ENCODE results near the gene SUV39H1. TPM values are rescaled to one million over a fixed set of nuclear protein-coding genes. Genes with fewer than 3 reads are reported as not detected.

The SUV39H1 gene
- total RNA-seq, 2 donors from 2014 or later: 29.4 to 34.8 TPM

DNA sequence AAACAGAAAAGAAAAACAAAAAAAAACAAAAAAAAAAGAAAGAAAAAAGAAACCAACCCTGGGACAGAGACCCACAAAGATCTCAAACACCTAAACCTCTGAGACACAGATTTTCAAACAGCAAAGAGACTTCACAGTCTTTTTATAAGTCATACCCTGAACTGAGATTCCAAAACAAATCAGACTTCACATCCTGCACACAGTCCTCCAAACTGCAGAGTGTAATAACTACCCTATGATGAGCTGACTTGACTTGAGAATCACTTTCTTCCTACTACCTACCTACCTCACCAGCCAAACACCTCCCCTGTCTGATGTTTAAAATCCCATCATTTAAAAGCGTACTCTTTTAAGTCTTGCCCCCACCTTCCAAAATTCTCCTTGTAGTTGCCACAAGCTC lies 39.8 kb downstream of the SUV39H1 start:
- peaks cover under 1% of the 10 kb centered on the region for H3K27me3 Mint-ChIP-seq (ENCODE audit: low read depth)
- peak overlapping the region; percentile 86 to 96 for H3K4me3 Mint-ChIP-seq
- no peak for DNase-seq
- peak; percentile 56 to 62 for ATAC-seq (replicated peaks in 1 of 2)
- H3K4me1 Mint-ChIP-seq (ENCODE audit: low read depth): peaks cover 22% of the 10 kb centered on the region
- peaks cover 0 to 2% of the 10 kb centered on the region in 2 donors for H3K36me3 Mint-ChIP-seq (ENCODE audit: insufficient read depth in 2 of 2)
- H3K9me3 Mint-ChIP-seq: no peaks in the 10 kb centered on the region
- peak overlapping the region; percentile 59 for H3K27ac Mint-ChIP-seq

DNA sequence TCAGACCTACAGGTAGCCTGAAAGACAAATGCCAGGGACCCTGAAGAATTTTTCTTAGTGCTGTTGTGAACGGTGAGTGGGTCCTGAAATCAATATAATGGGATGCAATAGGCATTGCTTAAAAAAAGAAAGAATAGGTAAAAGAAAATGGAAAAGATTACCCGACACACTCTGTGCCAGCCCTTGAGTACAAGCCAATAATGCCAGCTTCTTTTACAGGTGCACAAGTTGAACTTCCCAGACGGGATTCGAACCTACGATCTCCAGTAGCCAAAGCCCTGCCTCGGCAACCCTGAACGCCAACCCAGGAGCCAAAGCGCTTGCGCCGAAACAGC lies 40.3 kb downstream of the SUV39H1 start:
- H3K4me3 Mint-ChIP-seq: peak overlapping the region; percentile 86 to 96
- peaks cover 22% of the 10 kb centered on the region for H3K4me1 Mint-ChIP-seq (ENCODE audit: low read depth)
- peaks cover 5% of the 10 kb centered on the region for H3K27me3 Mint-ChIP-seq (ENCODE audit: low read depth)
- peak overlapping the region; percentile 59 for H3K27ac Mint-ChIP-seq
- no peak for DNase-seq
- ATAC-seq (replicated peaks in 1 of 2): no peak
- no peaks in the 10 kb centered on the region for H3K9me3 Mint-ChIP-seq
- H3K36me3 Mint-ChIP-seq (ENCODE audit: insufficient read depth in 2 of 2): peaks cover 0 to 2% of the 10 kb centered on the region in 2 donors

DNA sequence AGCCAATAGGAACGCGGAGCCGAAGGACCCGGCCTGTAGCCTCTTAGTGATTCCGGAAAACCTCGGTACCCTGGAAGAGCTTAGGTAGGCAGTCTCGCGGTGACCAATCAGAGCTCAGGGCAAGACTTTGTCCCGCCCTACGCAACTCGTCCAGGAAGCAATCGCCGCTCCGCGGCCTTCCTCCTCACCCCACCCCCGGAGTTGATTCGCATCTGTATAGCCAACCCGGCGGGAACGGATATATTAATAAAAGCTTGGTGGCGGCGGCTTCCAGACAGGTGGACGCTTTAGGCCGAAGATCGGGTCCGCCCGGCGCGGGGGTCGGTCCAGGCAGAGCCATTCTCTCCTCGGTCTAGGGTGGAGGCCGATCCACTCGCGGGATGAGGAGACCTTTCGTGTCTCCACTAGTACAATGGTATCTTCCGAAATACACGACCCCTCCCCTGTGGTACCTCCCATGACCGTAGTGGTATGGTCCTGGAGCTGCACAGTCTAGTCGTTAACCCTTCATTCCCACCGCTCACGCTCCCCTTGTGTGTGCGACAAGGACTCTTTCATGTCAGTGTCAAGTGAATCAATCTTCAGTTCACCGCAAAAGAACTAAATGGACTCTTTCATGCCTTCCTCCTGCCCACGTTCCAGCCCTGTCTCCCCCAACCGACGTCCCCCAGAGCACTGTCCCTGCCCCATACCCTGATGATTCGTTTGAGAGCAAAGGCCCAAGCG lies 40.8 kb downstream of the SUV39H1 start:
- DNase-seq: peak; percentile 84 to 91
- H3K27me3 Mint-ChIP-seq (ENCODE audit: low read depth): peaks cover 5% of the 10 kb centered on the region
- H3K9me3 Mint-ChIP-seq: no peaks in the 10 kb centered on the region
- peak; percentile 95 to 96 for ATAC-seq (replicated peaks in 1 of 2)
- H3K4me3 Mint-ChIP-seq: peak overlapping the region; percentile 86 to 96
- H3K36me3 Mint-ChIP-seq (ENCODE audit: insufficient read depth in 2 of 2): peaks cover 0 to 2% of the 10 kb centered on the region in 2 donors
- H3K4me1 Mint-ChIP-seq (ENCODE audit: low read depth): peaks cover 22% of the 10 kb centered on the region
- H3K27ac Mint-ChIP-seq: peak overlapping the region; percentile 83

DNA sequence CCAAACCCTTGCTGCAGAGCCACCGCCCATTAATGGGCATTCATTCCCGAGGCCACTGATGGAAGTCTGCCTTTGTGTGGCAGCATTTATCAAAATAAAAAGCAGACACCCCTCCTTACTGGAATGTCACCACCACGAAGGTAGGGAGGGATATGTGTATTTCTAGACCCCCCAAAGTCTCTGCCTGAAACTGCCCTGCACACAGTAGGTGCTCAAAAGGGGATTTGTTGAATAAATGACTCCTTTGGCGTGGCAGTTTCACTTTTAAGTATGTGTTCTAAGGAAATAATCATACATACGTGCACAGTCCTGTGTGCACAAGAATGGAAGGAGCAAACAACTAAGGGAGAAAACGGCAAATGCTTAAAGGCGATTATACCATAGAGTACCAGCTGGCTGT lies 41.4 kb downstream of the SUV39H1 start:
- Mint-ChIP-seq H3K36me3 (ENCODE audit: insufficient read depth in 2 of 2) (peaks cover 0 to 2% of the 10 kb centered on the region in 2 donors), H3K27ac (peak overlapping the region; percentile 83), H3K4me3 (peak overlapping the region; percentile 86 to 96), H3K9me3 (no peaks in the 10 kb centered on the region), H3K4me1 (ENCODE audit: low read depth) (peaks cover 22% of the 10 kb centered on the region), H3K27me3 (ENCODE audit: low read depth) (peaks cover 5% of the 10 kb centered on the region)
- no peak for DNase-seq
- no peak for ATAC-seq (replicated peaks in 1 of 2)

DNA sequence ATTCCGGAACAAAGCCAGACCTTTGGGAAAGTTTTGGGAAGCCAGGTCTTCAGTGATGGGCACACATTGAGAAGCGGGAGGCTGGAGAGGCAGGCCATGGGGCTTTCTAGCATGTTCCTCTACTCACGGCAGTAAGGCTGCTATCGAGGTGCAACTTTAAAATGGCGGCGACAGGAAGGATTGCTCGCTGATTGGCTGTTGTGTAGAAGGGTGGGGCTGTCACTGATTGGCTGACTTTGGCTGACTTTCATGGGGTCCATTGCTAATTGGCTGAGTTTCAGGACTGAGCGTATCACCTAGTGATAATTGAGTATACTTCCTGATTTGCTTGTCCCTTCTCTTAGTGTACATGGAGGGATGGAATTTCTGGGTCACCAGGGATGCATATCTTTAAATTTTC lies 45.3 kb downstream of the SUV39H1 start:
- Mint-ChIP-seq H3K4me3 (no peak overlapping the region), H3K27ac (no peak overlapping the region), H3K9me3 (no peaks in the 10 kb centered on the region), H3K27me3 (ENCODE audit: low read depth) (peaks cover 10% of the 10 kb centered on the region), H3K36me3 (ENCODE audit: insufficient read depth in 2 of 2) (peaks cover 0 to 2% of the 10 kb centered on the region in 2 donors), H3K4me1 (ENCODE audit: low read depth) (peaks cover 10% of the 10 kb centered on the region)
- no peak for DNase-seq
- ATAC-seq (replicated peaks in 1 of 2): no peak

DNA sequence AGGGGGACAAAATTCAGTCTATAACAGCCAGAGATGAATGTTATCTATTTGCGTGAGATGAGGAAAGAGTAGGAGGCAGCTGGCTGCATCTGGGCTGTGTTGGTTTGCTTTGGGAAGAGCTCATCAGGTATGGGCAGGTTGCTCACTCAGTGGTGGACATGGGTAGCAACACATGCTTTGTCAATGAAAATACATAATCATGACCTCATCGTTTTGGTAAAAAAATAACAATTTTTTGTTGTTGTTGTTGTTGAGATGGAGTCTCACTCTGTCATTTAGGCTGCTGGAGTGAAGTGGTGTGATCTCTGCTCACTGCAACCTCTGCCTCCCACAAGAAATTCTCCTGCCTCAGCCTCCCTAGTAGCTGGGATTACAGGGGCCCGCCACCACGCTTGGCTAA lies 48.7 kb downstream of the SUV39H1 start:
- H3K9me3 Mint-ChIP-seq: no peaks in the 10 kb centered on the region
- no peaks in the 10 kb centered on the region for H3K36me3 Mint-ChIP-seq (ENCODE audit: insufficient read depth in 2 of 2)
- no peak for DNase-seq
- H3K4me1 Mint-ChIP-seq (ENCODE audit: low read depth): no peaks in the 10 kb centered on the region
- no peak for ATAC-seq (replicated peaks in 1 of 2)
- H3K27ac Mint-ChIP-seq: no peak overlapping the region
- H3K27me3 Mint-ChIP-seq (ENCODE audit: low read depth): peaks cover 18% of the 10 kb centered on the region
- H3K4me3 Mint-ChIP-seq: no peak overlapping the region

DNA sequence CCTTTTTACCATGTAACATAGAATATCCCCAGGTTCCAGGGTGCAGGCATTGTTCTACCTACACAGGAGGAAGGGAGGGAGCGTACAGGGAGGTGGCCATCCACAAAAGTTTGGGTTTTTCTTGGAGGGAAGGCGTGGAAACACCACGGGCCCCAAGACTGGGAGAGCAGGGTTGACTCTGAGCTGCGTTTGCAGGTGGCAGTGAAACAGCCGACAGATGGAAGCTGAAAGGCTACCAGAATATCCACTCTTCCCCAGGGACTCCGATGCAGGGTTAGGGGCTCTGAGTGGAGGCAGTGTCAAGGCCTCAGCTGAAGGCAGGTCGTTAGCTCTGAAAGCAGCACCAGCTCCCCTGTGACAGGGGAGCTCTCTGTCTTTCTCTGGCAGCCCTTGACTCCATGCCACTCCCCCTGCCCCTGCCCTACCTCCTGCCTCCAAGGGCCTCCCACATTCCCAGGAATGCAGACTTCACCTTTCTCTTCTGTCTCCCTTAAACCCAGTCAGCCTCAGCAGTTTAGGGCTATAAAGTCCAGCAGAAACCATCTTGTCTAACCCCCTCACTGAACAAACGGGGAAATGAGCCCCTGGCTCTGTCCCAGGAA lies 51.0 kb downstream of the SUV39H1 start:
- no peaks in the 10 kb centered on the region for H3K36me3 Mint-ChIP-seq (ENCODE audit: insufficient read depth in 2 of 2)
- peaks cover 13% of the 10 kb centered on the region for H3K4me1 Mint-ChIP-seq (ENCODE audit: low read depth)
- no peak for ATAC-seq (replicated peaks in 1 of 2)
- no peak overlapping the region for H3K27ac Mint-ChIP-seq
- H3K9me3 Mint-ChIP-seq: no peaks in the 10 kb centered on the region
- no peak for DNase-seq
- H3K4me3 Mint-ChIP-seq: no peak overlapping the region
- H3K27me3 Mint-ChIP-seq (ENCODE audit: low read depth): peaks cover 13% of the 10 kb centered on the region

DNA sequence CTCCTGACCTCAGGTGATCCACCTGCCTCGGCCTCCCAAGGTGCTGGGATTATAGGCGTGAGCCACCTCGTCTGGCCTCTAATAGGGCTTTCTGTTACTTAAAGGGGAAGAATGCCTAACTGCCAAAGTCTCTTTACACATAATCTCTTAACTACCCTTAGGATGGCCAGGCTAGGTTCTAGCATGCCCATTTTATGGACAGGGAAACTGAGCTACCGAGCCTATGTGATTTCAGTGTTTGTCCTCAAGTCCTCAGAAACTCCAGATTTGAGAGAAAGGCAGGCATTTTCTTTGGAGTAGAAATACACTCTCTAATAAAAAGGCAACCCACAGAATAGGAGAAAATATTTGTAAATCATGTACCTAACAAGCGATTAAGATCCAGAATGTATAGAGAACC lies 52.6 kb downstream of the SUV39H1 start:
- no peak for DNase-seq
- Mint-ChIP-seq H3K27ac (no peak overlapping the region), H3K4me1 (ENCODE audit: low read depth) (peaks cover 13% of the 10 kb centered on the region), H3K9me3 (no peaks in the 10 kb centered on the region), H3K27me3 (ENCODE audit: low read depth) (peaks cover 13% of the 10 kb centered on the region), H3K4me3 (no peak overlapping the region), H3K36me3 (ENCODE audit: insufficient read depth in 2 of 2) (no peaks in the 10 kb centered on the region)
- ATAC-seq (replicated peaks in 1 of 2): no peak

DNA sequence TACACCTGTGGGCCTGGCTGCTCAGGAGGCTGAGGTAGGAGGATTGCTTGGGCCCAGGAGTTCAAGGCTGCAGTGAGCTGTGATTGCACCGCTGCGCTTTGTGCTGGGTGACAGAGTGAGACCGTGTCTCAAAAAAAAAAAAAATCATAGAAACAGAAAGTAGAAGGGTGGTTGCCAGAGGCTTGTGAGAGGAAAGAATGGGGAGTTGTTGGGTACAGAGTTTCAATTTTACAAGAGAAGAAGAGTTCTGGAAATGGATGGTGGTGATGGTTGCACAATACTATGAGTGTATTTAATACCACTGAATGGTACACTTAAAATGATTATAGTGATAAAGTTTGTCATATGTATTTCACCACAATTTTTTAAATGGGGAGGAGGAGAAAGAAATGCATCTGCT lies 54.8 kb downstream of the SUV39H1 start:
- Mint-ChIP-seq H3K9me3 (no peaks in the 10 kb centered on the region), H3K4me3 (peak overlapping the region in 1 of 2 donors; percentile 65), H3K27ac (peak overlapping the region; percentile 58), H3K27me3 (ENCODE audit: low read depth) (peaks cover 16% of the 10 kb centered on the region), H3K36me3 (ENCODE audit: insufficient read depth in 2 of 2) (no peaks in the 10 kb centered on the region), H3K4me1 (ENCODE audit: low read depth) (peaks cover 13% of the 10 kb centered on the region)
- DNase-seq (peak in 1 of 2 donors; percentile 19), ATAC-seq (replicated peaks in 1 of 2) (peak; percentile 92)

DNA sequence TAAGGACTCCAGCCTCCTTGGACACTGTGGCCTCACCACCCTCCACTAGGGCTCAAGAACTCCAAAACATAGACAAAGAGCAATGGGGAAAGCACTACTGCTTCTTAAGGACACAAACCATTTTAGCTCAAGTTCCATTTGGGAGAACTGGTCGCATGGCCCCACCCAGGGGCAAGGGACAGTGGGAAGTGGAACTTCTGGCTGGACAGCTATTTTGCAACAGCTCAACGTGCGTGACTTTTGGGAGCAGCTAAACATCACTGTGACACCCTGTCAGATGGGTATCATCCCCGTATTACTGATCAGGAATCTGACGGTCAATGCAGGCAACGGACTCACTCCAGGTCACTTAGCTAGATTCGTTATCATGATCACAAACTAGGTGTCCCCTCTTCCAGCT lies 56.0 kb downstream of the SUV39H1 start:
- no peak overlapping the region for H3K27ac Mint-ChIP-seq
- H3K4me3 Mint-ChIP-seq: no peak overlapping the region
- DNase-seq (no peak), ATAC-seq (replicated peaks in 1 of 2) (no peak)
- no peaks in the 10 kb centered on the region for H3K9me3 Mint-ChIP-seq
- H3K4me1 Mint-ChIP-seq (ENCODE audit: low read depth): peaks cover 13% of the 10 kb centered on the region
- H3K27me3 Mint-ChIP-seq (ENCODE audit: low read depth): peaks cover 16% of the 10 kb centered on the region
- H3K36me3 Mint-ChIP-seq (ENCODE audit: insufficient read depth in 2 of 2): no peaks in the 10 kb centered on the region

DNA sequence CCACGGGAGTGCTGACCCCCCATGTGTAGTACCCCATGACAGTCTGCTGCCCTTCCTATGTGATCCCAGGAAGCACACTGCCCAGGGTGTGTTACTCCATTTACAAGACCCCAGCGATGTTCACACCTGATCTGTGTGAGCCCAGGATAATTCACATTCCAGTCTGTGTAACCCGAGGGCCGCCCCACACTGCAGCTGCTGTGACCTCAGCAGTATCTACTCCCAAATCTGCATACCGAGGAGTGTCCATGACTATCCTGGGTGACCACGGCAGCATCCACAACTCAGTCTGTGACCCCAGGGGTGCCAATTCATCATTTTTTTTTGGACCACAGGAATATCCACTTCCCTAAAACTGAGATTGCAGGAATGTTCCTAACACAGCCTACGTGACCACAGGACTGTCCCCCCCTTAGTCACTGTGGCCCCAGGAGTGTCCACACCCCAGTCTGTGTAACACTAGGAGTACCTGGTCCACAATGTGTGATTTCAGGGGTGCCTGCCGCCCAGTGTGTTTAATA lies 57.2 kb downstream of the SUV39H1 start:
- no peak overlapping the region for H3K27ac Mint-ChIP-seq
- H3K36me3 Mint-ChIP-seq (ENCODE audit: insufficient read depth in 2 of 2): no peaks in the 10 kb centered on the region
- peaks cover 13% of the 10 kb centered on the region for H3K4me1 Mint-ChIP-seq (ENCODE audit: low read depth)
- no peak overlapping the region for H3K4me3 Mint-ChIP-seq
- DNase-seq: no peak
- H3K9me3 Mint-ChIP-seq: no peaks in the 10 kb centered on the region
- ATAC-seq (replicated peaks in 1 of 2): no peak
- H3K27me3 Mint-ChIP-seq (ENCODE audit: low read depth): peaks cover 16% of the 10 kb centered on the region

DNA sequence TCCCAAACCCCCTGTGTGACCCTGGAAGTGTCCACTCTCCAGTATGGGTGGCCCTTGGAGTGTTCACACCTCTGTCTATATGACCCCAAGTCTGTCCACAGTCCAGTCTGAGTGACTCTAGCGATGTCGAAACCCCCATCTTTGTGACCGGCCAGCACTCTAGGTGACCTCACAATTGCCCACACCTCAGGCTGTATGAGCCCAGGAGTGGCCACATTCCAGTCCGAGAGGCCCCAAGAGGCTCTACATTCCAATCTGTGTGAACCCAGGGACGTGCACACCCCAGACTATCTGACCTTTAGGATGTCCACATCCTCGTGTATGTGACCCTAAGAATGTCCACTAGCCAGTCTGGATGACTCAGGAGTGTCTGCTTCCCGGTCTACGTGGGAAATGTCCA lies 57.7 kb downstream of the SUV39H1 start:
- no peak for ATAC-seq (replicated peaks in 1 of 2)
- peaks cover 13% of the 10 kb centered on the region for H3K4me1 Mint-ChIP-seq (ENCODE audit: low read depth)

More for the DNA sequence above, 57.7 kb downstream of the SUV39H1 start:
- Mint-ChIP-seq H3K9me3 (no peaks in the 10 kb centered on the region), H3K36me3 (ENCODE audit: insufficient read depth in 2 of 2) (no peaks in the 10 kb centered on the region), H3K27ac (no peak overlapping the region), H3K4me3 (no peak overlapping the region), H3K27me3 (ENCODE audit: low read depth) (peaks cover 18% of the 10 kb centered on the region)
- no peak for DNase-seq
